Subcutaneous abdominal adipose tissue (tissue), 5 donors: ENCODE results near the gene SCRN2.

Experiments
- H3K27ac ChIP-seq: one replicate; pipeline ENCODE4 v1.7.0; 2013; ENCODE audit warnings: low read depth, mild to moderate bottlenecking, inconsistent platforms, low read length, moderate library complexity
- H3K27me3 ChIP-seq, 5 donors: one replicate each; pipeline ENCODE4 v1.7.0; 2013; ENCODE audit warnings: low read length in 5 of 5, inconsistent platforms in 1 of 5; ENCODE audit not compliant: control insufficient read depth in 5 of 5, insufficient read depth in 4 of 5
- H3K36me3 ChIP-seq, 5 donors: one replicate each; pipeline ENCODE4 v1.7.0; 2013; ENCODE audit warnings: low read length in 5 of 5; ENCODE audit not compliant: control insufficient read depth in 5 of 5, insufficient read depth in 5 of 5
- H3K4me1 ChIP-seq, 5 donors: one replicate each; pipeline ENCODE4 v1.7.0; 2013; ENCODE audit warnings: low read length in 5 of 5, mild to moderate bottlenecking in 3 of 5, moderate library complexity in 1 of 5; ENCODE audit not compliant: control insufficient read depth in 5 of 5, insufficient read depth in 5 of 5
- H3K4me3 ChIP-seq, 5 donors: one replicate each; pipeline ENCODE4 v1.7.0; 2013; ENCODE audit warnings: low read length in 5 of 5, low read depth in 1 of 5
- H3K9ac ChIP-seq, 5 donors: one replicate each; pipeline ENCODE4 v1.7.0; 2013; ENCODE audit warnings: low read length in 5 of 5, mild to moderate bottlenecking in 4 of 5, moderate library complexity in 3 of 5
- H3K9me3 ChIP-seq, 5 donors: one replicate each; pipeline ENCODE4 v1.7.0; 2013; ENCODE audit warnings: low read length in 5 of 5; ENCODE audit not compliant: control insufficient read depth in 5 of 5
- donor health status: healthy.
- donor health status: healthy.
- donor health status: healthy.
- donor health status: healthy.
- donor health status: healthy.

Gene SCRN2

DNA sequence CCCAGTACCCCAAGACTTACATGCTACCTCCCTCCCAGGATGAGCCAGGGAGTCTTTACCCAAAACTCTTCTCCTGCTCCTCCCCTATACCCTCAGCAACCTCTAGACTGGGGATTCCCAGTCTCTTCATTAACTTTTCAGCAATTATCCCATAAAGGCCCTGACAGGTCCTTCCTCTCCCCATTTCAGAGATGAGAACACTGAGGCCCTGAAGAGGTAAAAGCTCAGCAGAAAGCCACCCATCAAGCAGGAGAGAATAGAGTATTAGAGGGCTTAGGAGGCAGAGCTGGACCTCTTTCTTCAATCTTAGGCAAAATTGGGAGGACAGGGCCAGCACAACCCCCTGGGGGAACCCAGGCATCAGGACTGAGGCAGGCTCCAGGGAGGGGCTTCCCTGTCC, 15.8 kb upstream of the SCRN2 start:
- H3K4me1 ChIP-seq = peaks cover 0 to 15% (median 2%) of the 10 kb centered on the region in 5 donors
- H3K9ac ChIP-seq = no peak overlapping the region
- H3K27me3 ChIP-seq = peaks cover 23 to 62% (median 37%) of the 10 kb centered on the region in 5 donors
- no peak overlapping the region for H3K27ac ChIP-seq
- no peaks in the 10 kb centered on the region for H3K9me3 ChIP-seq
- H3K36me3 ChIP-seq = no peaks in the 10 kb centered on the region
- H3K4me3 ChIP-seq = no peak overlapping the region

DNA sequence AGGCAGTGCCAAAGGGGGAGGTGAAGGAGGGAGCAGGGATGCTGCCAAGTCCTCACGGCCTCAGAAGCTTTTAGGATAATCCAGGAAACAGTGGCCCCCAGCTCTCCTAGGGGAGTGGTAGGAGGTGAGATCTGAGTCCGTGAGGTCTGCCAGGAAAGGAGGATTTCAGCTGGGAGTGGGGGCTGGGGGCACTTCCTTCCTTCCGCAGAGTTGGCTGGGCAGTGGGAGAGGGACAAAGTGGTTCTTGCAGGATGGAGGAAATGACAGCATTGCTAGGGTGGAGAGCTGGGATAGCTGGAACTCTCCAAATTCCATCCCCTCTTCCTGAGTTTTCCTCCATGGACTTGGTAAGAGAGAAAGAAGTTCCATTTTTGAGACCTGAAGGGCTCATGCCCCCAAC, 14.7 kb upstream of the SCRN2 start:
- H3K36me3 ChIP-seq = no peaks in the 10 kb centered on the region
- H3K4me3 ChIP-seq = no peak overlapping the region
- H3K4me1 ChIP-seq = peaks cover 0 to 22% (median 10%) of the 10 kb centered on the region in 5 donors
- H3K27me3 ChIP-seq = peaks cover 25 to 64% (median 41%) of the 10 kb centered on the region in 5 donors
- H3K27ac ChIP-seq = no peak overlapping the region
- no peak overlapping the region for H3K9ac ChIP-seq
- no peaks in the 10 kb centered on the region for H3K9me3 ChIP-seq

DNA sequence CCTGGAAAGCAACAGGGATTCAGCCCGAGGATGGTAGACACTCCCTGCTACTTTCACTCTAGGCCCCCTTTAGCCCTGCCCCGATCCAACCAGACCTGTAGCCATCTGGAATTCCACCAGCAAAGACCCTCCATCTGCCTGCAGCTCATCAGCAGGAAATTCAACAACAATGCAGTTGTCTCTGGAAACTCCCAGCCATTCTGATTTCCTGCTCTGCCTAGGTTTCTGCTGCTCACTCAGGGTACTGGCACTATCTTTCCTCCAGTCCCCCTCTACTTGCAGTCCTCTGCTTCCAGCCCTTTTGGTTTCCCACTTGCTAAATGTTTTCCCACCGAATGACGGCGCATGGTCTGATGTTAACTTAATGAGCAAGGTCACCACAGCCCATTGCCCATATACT, 12.5 kb upstream of the SCRN2 start:
- Histone ChIP-seq H3K4me3 (no peak overlapping the region), H3K27me3 (peaks cover 30 to 72% (median 62%) of the 10 kb centered on the region in 5 donors), H3K4me1 (peaks cover 0 to 26% (median 13%) of the 10 kb centered on the region in 5 donors), H3K36me3 (no peaks in the 10 kb centered on the region), H3K9me3 (no peaks in the 10 kb centered on the region), H3K27ac (no peak overlapping the region), H3K9ac (no peak overlapping the region)

DNA sequence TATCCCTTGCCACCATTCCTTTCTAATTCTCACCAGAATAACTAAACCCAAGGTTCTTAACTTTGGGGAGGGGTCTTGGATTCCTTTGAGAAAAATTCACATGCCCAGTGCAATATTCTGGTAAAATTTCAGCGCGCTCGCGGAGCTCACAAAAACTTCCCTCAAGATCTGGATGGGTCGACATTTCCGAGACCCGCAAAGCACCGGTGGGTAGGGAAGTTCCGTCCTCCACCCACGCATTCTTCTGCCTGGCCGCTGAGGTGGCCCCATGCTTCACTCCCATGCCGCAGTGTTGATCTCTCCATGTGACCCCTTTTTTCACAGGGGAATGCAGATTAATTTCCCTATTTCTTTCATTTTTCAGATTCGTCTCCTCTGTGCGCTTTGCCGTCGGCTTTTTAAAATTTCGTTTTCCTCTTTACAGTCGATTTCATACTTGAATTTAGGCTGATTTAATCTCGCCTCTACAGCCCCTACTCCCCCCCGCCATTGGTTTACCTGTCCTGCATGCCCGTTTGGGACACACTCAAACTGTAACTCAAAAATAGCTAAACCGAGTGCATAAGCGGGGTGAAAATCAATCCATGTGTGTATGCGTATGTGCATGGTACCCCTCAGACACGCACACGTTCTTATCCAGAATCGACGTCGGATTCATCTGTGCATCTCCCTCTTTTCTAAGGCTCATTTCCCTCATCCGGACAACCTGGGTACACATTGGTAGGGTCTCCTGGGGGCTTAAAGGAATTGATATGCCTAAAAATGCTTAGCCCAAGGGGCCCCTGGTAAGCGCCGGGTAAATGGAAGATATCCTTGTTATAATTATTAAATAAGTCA, 11.3 kb upstream of the SCRN2 start:
- H3K27me3 ChIP-seq = peaks cover 43 to 79% (median 72%) of the 10 kb centered on the region in 5 donors

DNA sequence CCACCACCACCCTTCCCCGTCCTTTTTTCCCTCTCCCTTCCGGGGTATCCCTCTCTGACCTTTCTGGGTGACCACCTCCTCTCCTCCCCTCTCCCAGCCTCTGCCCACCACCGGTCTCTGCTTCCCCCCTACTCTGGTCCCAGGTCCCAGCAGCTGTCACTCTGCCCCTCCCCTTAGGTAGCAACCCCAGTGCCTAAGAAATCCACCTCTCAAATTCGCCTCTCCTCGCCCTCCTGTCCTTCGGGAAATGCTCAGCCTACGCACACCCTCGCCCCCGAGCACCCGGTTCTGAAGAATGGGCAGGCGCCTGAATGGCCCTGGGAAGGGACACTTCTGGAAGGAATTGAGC, 10.7 kb upstream of the SCRN2 start:
- Histone ChIP-seq H3K4me1 (peaks cover 0 to 32% (median 20%) of the 10 kb centered on the region in 5 donors), H3K9me3 (no peaks in the 10 kb centered on the region), H3K4me3 (no peak overlapping the region), H3K27me3 (peaks cover 48 to 80% (median 77%) of the 10 kb centered on the region in 5 donors), H3K27ac (no peak overlapping the region), H3K36me3 (no peaks in the 10 kb centered on the region), H3K9ac (no peak overlapping the region)

More for the DNA sequence above, 11.3 kb upstream of the SCRN2 start:
- H3K4me1 ChIP-seq = peaks cover 0 to 28% (median 18%) of the 10 kb centered on the region in 5 donors
- H3K9me3 ChIP-seq = no peaks in the 10 kb centered on the region
- no peak overlapping the region for H3K9ac ChIP-seq
- no peak overlapping the region for H3K4me3 ChIP-seq
- no peaks in the 10 kb centered on the region for H3K36me3 ChIP-seq
- no peak overlapping the region for H3K27ac ChIP-seq

DNA sequence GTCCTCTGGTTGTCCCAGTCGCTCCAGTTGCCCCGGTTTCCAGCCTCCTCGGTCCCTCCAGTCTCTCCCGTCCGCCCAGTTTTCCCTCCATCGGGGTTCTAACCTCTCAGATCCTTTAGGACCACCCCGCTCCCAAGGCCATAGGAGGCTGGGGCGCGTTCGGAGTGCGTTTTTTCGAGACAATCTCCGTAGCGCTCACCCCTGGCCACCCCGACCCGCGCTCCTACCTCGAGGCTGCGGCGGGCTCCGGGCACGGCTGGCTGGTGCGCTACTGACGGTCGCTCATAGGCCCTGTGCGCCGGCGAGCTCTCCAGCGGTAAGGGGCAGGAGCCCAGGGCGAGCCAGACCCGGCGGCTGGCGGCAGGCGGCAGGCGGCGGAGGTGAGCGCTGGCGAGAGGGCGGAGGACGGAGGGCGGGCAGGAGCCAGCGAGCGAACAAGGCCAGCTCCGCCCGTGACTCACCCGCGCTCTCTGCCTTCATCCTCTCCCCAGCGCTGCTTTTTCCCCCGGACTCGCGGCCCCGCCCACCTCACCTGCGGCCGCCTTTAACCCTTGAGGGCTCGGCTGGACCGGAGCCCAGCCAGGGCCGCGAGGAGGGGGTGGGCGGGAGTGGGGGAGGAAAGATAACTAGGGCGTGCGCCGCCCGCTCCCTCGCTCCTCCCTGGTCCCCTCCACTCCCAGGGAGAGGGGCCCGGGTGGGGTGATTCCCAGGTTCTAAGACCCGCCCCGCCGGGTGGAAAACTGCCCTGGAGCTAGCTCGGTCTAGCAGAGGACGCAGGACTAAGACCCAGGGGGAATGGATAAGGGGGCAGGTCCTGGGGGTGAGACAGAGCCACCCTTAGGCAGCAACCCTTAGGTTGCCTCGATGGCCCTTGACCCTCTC, 9.9 kb upstream of the SCRN2 start, which contains the start of gene SP6:
Gene SP6, minus strand, starts transcription at position 472 of the 882 bp plus-strand sequence. CDS start 2,734 bp downstream, outside the sequence.
- H3K4me3 ChIP-seq = peak within 1 kb of the TSS in 3 of 5 donors; percentile 24 to 45 (median 37)
- peaks cover 0 to 24% (median 19%) of the 10 kb centered on the region in 5 donors for H3K4me1 ChIP-seq
- no peaks in the 10 kb centered on the region for H3K9me3 ChIP-seq
- peak within 1 kb of the TSS in 2 of 5 donors; percentile 11 to 53 for H3K9ac ChIP-seq
- no peaks in the 10 kb centered on the region for H3K36me3 ChIP-seq
- peaks cover 52 to 86% (median 78%) of the 10 kb centered on the region in 5 donors for H3K27me3 ChIP-seq
- H3K27ac ChIP-seq = no peak within 1 kb of the TSS

DNA sequence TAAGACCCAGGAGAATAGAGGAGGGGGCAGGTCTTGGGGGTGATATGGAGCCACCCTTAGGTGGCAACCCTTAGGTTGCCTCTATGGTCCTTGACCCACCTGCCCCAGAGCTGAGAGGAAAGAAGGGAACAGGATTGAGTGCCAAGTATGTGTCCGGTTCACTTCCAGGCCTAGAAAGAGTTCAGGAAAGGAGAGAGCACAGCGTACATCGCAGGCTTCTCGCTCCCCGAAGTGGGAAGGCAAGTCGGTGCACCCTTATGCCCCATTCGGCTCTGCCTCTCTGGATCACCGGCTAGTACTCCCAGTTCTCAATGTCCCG, 9.3 kb upstream of the SCRN2 start:
- peaks cover 0 to 18% (median 15%) of the 10 kb centered on the region in 5 donors for H3K4me1 ChIP-seq
- H3K27ac ChIP-seq = no peak overlapping the region
- no peaks in the 10 kb centered on the region for H3K9me3 ChIP-seq
- H3K27me3 ChIP-seq = peaks cover 52 to 87% (median 75%) of the 10 kb centered on the region in 5 donors
- peak overlapping the region in 2 of 5 donors; percentile 37 to 45 for H3K4me3 ChIP-seq
- H3K36me3 ChIP-seq = no peaks in the 10 kb centered on the region
- peak overlapping the region in 2 of 5 donors; percentile 11 to 53 for H3K9ac ChIP-seq

DNA sequence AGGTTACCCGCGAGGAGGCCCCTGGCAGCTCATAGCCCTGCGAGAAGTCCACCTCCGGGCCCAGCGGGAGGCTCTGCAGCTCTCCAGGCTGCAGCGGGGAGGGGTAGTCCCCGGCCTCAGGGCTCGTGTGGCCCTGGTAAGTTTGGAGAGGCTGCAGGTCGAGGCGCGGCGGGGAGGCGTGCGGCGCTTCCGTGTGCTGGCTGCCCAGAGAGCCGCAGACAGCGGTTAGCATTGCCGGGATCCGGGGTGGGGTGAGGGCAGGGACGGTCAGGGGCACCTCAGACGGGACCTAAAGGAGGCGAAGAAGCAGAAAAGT, 7.1 kb upstream of the SCRN2 start:
- peaks cover 0 to 18% (median 15%) of the 10 kb centered on the region in 5 donors for H3K4me1 ChIP-seq
- H3K9me3 ChIP-seq = no peaks in the 10 kb centered on the region
- no peak overlapping the region for H3K27ac ChIP-seq
- no peaks in the 10 kb centered on the region for H3K36me3 ChIP-seq
- no peak overlapping the region for H3K9ac ChIP-seq
- H3K27me3 ChIP-seq = peaks cover 36 to 68% (median 59%) of the 10 kb centered on the region in 5 donors
- no peak overlapping the region for H3K4me3 ChIP-seq

DNA sequence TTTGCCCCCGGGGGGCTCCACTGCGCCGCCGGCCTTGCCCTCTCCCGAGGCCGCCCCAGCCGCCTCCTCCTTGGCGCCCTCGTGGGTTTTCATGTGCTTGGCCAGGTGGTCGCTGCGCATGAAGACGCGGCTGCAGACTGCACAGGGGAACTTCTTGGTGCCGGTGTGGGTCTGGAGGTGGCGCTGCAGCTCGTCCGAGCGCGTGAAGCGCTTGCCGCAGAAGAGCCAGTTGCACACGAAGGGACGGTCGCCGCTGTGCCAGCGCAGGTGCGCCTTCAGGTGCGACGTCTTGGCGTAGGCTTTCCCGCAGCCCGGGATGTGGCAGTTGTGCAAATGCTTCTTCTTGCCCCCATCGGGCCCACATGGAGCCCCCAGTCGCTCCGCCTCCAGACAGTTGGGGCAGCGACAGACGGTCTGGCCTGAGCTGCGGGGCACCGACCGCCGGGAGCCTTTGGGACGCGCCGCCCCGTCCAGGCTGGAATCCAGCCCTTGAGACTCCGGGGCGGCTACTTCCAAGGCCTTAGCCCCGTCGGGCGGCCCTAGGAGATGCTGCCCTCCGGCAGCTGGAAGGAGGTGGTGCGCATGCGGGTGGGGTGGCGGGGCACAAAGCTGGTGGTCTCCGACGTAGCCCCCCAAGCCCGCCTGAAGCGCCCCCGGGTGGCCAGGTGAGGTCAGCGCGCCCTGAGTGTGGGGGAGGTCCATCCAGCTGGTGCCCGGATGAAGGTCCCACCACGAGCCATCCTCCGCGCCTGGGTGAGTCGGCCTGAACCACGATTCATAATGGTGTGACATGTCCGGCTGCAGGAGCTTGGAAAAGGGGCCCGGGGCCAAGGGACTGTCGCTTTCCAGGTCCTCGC, 6.5 kb upstream of the SCRN2 start:
- Histone ChIP-seq H3K9me3 (no peaks in the 10 kb centered on the region), H3K4me1 (peaks cover 0 to 21% (median 15%) of the 10 kb centered on the region in 5 donors), H3K4me3 (no peak overlapping the region), H3K27me3 (peaks cover 31 to 62% (median 53%) of the 10 kb centered on the region in 5 donors), H3K36me3 (no peaks in the 10 kb centered on the region), H3K27ac (no peak overlapping the region), H3K9ac (no peak overlapping the region)
